ENCODE data around the gene UGGT1.
"Not testable (repeated sequence)": the region's sequence is repeated elsewhere in the genome, so short reads cannot be mapped to it uniquely, and the experiment has no call there.

Gene UGGT1

DNA sequence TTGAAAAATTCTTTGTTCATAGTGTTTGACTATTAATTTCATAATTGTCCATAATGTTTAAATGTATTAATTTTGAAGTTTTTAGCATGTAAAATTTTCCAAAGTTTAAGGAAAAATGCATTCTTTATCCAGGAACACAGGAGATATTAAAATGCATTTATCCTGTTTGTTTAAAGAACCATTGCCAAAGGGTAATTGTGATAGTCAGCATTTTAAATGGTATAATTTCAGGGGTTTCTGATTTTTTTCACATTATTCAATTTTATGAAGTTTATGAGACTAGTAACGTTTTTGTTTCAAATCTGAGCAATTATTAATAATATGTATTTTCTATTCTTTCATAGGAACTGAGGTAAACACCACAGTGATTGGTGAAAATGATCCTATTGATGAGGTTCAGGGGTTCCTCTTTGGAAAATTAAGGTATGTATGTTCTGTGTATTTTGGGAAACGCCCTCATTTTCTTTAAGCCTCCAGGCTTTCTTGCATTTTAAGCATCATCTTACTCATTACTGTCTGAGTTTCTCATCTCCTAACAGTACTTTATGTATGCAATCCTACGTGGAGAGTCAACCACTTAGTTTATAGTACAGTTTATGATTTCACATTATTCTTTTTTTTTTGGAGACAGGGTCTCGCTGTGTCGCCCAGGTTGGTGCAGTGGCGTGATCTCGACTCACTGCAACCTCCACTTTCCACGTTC, 25.1 kb downstream of the UGGT1 start:
- no peak for DNase-seq (ENCODE audit: low read depth)

DNA sequence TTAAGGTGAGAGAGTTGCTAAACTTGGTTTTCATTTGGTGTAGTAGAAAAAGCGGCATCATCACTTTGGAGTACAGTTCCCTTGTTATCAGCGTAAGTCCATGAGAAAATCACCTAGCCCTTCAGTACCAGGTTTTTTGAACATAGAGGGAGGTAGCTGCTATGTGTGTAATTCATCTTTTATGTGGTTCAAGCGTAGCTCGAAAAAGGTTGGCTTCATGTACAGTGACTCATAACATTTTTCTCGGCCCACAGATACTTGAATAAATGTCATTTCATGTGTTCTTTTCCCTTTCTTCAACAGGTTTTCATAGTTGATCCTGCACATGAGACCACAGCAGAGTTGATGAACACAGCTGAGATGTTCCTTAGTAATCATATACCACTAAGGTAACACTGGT, 43.6 kb downstream of the UGGT1 start:
- no peak for DNase-seq (ENCODE audit: low read depth)

DNA sequence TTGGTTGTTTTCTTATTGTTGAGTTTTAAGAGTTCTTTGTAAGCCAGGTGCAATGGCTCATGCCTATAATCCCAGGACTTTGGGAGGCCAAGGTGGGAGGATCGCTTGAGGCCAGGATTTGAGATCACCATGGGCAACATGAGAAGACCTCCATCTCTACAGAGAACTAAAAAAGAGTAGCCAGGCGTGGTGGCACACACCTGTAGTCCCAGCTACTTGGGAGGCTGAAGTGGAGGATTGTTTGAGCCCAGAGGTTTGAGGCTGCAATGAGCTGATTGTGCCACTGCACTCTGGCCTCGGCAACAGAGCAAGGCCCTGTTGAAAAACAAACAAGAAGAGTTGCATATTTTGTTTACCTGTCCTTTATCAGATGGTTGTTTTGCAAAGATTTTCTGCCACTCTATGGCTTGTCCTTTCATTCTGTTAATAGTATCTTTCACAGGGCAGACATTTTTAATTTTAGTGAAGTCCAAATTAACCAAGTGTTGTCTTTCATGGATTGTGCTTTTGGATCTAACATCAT, 46.2 kb downstream of the UGGT1 start:
- no peak for DNase-seq (ENCODE audit: low read depth)

DNA sequence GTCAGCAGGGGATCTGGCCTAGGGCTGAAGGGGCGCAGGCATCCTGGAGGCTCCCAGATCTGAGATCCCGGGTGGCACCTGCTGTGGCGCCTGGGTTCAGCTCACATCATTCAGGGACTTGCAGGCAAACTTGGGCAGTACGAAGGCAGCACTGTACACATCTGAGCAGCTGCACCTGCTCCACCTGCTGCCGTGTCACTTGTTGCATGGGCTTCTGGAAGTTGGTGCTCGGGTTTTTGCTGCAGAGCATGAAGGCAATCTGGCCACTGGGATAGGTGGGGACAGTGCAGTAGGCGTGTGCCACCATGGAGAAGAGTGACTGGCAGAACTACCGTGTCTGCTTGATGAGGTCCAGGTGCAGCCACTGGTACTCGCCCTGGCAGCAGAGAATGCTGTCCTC, 48.6 kb downstream of the UGGT1 start:
- DNase-seq (ENCODE audit: low read depth), result no peak

DNA sequence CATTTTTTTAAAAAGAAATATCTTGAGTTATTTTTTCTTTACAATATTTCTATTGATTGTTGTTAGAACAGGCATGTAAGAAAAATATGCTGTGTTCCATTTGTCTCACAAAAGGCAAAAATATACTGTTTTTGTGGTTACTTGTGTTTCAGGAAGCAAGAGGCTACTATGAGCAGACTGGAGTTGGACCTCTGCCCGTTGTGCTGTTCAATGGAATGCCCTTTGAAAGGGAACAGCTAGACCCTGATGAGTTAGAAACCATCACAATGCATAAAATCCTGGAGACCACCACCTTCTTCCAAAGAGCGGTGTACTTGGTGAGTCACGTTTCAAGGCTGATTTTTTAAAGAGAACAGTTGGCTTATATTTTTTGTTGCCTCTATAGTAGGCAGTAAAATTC, 54.7 kb downstream of the UGGT1 start:
- no peak for DNase-seq (ENCODE audit: low read depth)

DNA sequence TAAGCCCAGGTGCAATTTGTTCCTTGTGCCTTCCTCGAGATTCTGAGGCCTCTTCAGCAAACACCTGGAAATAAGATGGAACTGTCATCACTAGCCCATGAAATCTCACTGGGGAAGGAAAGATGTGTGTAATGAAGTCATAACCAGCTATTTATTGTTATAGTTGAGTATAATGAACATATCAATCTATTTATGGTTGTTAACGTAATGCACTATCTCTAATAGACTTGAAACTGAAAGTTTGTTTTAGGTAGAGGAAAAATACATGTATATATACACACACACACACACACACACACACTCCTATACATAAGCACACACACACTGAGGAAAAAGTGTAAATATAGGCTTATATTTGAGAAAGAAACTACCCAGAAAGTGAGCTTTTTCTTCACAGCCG, 62.8 kb downstream of the UGGT1 start:
- DNase-seq (ENCODE audit: low read depth), result no peak

DNA sequence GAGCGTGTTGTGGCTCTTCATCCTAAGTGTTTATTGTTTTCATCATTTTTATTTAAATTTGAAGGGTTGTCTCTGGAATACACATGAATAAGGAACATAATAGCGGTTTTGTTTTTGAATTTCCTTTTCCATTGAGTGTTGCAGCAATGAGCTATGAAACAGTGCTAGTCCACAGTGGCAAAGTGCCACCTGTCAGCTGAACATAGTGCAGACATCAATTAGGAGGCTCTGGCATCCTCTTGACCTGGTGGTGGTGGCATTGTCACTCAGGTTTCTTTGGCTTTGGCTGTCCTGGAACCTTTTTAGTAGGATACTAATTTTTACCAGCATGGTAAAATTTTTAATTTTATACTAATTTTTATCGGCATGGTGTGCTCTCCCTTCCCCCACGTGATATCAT, 63.2 kb downstream of the UGGT1 start:
- DNase-seq (ENCODE audit: low read depth), result no peak

DNA sequence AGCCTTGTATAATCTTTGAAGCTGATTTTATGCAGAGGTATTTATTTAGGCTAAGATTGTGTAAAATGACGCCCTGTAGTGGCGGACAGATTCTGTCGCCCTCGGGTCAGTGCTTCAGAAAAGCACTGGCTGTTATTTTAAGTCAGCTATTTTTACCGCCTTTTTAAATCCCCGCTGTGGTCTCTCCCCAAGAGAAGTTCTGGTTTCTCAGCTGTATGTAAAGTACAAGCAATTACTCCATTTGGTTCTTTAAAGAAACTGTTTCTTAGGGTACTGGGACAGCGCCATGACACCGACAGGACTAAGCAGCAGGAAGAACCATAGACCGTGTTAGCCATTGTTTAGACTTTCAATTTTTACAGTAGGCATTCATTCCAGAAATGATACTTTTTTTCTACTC, 65.0 kb downstream of the UGGT1 start:
- no peak for DNase-seq (ENCODE audit: low read depth)

DNA sequence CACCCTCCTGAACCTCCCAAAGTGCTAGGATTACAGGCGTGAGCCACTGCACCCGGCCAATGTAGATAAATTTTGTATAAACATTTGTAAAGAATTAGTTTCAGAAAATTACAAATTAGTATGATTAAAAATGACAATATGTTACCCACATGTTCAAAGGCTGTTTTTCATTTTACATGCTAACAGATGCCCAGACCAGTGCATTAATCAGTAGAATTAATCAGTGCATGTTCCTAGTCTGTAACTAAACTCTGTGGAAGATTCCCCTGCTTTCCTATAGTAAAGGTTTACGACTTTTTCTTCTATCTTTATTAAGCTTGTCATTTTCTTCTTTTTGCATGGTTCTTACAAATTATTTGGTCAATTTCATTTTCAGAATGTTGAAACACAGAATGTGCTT, 65.8 kb downstream of the UGGT1 start:
- no peak for DNase-seq (ENCODE audit: low read depth)

DNA sequence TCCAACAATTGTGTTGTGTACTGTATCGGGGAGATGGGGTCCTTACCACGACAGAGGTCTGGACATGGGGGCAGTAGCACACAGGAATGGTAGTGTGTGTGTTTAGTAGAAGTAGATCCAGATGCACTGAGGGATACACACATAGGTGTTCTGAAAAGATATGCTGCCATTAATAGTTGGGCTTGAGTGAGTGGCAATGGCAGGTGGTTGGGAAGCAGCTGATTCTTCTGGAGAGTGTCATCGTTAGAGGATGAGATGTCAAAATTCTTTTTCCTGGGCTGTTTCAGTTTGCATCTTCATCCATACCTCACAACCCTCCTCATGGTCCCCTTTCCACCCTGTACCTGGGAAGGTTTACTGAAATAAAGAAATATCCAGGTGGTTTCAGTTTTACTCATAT, 66.6 kb downstream of the UGGT1 start:
- no peak for DNase-seq (ENCODE audit: low read depth)

DNA sequence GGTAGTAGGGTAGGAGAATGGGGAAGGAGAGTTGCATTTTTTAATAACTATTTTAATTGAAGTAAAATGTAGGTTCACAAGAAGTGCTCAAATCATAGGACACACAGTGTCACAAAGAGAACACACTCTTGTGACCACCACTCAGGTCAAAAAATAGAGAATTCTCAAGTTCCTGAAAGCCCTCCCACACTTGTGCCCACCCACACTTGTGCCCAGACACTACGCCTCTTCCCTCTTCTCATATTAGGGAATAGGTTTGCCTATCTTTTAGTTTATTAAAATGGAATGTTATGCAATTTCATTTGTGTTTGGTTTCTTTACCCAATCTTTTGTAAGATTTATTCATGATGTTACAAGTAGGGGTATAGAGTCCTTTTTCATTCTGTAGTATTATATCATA, 67.2 kb downstream of the UGGT1 start:
- no peak for DNase-seq (ENCODE audit: low read depth)

DNA sequence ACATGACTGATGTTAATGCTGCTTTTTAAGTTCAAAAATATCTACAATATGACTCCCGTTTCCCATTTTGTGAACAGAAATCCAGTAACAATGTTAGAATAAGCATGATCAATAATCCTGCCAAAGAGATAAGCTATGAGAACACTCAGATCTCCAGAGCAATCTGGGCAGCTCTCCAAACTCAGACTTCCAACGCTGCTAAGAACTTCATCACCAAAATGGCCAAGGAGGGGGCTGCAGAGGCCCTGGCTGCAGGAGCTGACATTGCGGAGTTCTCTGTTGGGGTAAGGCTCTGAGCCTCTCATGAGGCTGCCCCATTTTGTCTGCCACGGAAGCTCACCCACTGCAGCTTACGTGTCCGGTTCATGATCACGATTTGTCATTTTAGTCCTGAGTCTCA, 68.4 kb downstream of the UGGT1 start:
- no peak for DNase-seq (ENCODE audit: low read depth)

DNA sequence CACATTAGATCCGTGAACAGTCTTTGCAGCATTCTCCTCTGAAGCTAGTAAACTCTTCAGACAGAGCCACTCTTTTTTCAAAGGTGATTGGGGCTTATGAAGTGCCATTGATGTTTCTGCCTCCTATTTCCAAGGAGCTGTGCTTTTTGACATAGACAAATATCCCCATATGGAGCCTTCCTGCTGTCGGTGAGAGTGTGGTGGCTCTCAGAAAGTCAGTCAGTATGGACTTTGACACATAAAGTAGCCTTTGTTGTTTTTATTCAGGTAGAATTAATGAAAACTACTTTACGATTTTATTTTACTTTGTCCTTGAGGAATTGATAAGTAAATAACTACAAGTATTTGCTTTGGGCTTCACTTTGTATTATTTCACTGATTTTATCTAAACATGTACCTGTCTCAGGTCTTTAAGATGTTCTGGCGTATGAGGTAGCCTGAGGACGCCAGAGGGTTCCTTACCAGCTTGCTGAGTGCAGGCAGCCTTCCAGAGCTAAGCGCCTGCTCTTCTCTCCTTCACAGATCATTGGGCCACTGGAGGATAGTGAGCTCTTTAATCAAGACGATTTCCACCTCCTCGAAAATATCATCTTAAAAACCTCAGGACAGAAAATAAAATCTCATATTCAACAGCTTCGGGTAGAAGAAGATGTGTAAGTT, 69.7 kb downstream of the UGGT1 start:
- no peak for DNase-seq (ENCODE audit: low read depth)

DNA sequence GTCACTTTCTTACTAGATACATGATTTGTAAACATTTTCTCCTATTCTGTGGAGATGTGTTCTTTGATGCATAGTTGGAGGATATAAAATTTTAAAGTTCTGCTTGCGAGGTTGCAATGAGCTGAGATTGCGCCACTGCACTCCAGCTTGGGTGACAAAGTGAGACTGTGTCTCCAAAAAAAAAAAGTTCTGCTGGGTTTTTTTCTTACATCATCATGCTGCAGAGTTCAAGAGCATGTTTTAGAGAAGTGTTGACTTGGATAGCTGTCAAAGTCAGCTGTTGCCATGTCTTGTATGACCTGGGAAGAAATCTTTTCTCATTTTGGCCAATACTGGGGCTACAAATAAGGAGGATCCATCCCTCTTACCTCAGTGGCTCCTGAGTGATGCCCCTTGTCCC, 71.3 kb downstream of the UGGT1 start:
- no peak for DNase-seq (ENCODE audit: low read depth)

DNA sequence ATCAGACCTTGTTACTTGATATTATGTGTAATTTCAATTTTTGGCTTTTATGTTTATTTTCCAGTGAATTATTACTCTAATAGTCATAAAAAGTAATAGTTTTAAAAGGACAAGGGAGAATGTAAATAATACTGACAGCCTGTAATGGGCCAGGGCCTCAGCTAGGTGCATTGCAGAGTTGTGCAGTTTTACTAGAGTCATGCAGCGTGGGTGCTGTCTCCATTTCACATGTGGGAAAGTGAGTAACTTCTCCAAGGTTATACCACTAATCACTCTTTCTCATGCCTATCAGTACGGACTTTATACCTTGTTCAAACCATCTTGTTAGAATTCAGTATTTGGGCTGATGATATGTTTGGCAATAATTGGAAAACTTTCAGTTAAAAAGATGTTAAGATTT, 73.3 kb downstream of the UGGT1 start:
- DNase-seq (ENCODE audit: low read depth), result no peak

DNA sequence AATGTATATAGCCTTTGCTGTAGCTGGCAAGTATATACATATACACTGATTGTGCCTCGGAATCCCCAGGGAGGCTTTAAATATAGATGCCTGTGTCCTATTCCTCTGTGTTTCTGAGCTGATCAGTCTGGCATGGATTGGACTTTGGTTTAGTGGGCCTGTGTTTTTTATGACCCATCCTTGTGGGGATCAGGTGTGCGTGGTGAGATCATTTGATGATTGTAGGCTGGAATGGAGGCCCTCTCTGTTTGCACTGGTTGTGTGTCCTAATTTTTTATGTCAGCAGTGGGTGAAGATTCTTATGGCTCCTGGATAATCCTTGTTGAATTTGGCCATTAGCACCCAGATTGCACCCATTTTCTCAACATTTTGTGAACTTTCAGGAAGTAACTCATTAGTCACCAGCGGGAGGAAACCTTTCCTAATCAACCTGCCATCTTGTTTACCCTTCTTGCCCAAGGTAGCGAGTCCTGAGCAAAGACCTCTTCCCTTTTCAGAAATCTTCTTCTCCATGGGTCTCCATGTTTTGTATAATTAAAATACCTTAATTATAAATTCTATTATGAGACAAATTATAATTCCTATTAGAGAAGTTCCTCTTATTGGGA, 75.8 kb downstream of the UGGT1 start:
- DNase-seq (ENCODE audit: low read depth), result no peak

DNA sequence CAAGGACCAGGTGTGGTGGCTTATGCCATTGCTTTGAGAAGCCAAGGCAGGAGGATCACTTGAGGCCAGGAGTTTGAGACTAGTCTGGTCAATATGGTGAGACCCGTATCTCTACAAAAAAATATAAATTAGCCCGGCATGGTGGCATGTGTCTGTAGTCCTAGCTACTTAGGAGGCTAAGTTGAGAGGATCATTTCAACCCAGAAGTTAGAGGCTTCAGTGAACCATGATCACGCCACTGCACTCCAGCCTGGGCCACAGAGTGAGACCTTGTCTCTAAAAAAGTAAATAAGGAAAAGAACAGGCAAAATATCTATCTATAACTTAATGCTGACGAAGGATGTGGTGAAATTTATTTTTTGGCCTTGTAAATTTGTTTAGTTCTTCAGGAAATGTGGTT, 78.1 kb downstream of the UGGT1 start:
- no peak for DNase-seq (ENCODE audit: low read depth)

DNA sequence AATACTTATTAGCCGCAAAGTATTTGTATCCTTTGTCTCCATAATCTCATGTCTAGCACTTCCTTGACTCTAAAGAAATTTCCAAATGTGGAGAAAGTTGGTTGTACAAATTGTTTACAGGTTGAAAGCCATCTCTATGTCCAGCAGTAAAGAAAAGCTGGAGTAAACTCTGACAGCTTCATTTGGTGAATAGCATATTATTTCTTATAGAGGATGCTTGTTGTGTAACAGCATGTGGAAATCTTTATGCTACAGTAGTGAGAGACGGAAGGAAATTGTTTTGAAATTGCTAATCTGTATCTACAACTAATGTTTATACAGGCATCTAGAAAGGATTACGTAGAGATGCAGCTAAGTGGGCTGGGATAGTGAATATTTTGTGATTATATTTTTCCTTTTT, 78.5 kb downstream of the UGGT1 start:
- no peak for DNase-seq (ENCODE audit: low read depth)

DNA sequence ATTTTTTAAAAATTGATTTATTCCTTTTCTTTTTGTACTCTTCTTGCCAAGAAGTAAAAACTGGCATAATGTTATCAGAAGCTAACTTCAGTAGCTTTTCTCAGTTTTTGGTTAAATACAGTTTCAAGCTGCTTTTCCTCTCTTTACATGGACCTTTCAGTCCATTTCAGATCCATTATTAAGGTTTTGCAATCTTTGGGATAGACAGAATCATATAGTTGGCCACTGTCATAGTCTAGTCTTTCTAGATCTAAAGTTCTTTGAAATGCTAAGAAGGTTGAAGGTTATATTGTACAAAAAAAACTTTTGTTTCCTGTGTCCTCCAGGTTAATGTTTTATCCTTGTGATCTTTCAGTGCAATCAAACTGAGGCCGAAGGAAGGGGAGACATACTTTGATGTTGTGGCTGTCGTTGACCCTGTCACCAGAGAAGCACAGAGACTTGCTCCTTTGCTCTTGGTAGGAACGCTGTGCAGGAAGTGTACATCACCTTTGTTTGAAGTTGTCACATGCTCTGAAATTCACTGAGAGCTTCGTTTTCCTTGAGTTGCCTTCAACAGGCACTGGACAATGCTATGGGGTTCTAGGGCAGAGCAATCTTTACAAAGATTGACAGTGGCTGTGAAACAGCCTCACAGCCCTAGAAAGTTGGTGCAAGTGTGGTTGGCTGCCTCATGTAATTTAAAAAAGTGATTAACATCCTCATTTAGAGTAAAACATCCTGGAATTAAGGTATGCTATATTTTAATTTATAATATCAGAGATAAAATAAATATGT, 79.1 kb downstream of the UGGT1 start:
- no peak for DNase-seq (ENCODE audit: low read depth)

DNA sequence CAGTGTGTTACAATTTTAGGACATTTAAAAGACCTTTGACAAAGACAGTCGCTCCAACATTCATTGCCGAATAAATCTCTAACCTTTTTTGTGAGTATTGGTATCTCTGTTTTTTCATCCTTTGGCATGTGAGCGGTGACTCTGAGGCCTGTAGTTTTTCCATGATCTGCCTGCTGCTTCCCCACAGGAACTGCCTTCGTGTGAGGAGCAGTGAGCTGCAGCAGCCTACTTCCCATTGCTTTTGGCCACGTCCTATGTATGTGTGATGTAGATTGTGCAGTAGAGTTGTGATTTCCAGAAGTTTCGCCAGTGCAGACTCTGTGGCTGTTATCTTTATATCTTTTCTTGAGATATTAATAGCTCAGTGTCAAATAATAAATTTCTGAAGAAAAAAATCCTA, 79.8 kb downstream of the UGGT1 start:
- DNase-seq (ENCODE audit: low read depth), result no peak

DNA sequence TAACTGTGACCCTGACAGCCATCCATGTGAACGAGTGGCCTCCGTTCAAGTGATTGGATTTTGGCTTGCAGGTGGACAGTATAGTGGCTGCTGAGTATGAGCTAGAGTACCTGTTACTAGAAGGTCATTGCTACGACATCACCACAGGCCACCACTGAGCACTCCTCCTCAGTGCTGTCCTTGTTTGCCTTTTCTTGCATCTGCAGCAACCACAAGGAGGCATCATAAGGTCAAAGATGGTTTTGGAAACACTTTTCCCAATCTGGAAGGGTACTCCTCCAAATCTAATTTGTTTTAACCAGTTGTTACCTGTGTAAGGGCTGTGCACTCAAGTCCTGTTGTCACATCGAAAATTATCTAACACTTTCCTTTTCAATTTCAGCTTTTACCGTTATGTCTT, 81.2 kb downstream of the UGGT1 start:
- no peak for DNase-seq (ENCODE audit: low read depth)

DNA sequence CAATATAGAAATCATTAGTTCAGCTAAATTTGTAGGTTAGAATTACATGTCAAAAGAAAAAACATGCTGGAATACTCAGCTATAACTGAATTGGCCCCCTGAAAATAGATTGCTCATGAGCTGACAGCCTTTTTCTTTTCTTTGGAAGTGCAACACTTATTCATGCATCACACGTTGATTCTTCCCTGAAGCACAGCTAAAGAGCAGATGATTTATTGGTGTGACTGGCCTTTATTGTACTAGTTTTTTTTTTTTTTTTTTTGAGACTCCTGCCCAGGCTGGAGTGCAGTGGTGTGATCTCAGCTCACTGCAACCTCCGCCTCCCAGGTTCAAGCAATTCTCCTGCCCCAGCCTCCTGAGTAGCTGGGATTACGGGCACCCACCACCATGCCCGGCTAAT, 83.1 kb downstream of the UGGT1 start:
- DNase-seq (ENCODE audit: low read depth), result not testable (repeated sequence)

DNA sequence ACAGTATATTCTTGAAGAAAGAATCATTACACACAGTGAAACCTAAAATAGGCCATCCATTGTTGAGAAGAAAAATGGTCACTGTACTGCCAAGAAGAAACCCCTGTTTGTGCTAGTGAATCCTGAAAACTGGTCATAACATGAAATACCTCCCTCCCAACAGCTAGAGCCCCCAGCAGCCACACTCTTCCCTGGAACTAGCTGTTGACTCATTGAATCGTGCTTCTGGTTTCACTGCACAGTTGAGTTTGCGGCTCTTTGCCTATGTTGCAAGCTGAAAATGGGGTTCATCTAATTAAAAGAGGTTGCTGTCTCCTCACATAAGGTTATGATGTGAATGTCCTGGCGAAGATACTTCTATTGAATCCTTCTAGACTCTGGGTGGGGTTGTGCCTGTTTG, 86.3 kb downstream of the UGGT1 start:
- DNase-seq (ENCODE audit: low read depth), result no peak
